ENCODE data around the gene LIMK2.

- TF ChIP-seq CTCF (IDR thresholded peaks at IDR 0.05) (no peak), POLR2A (IDR thresholded peaks at IDR 0.05) (no peak)
Observed at GRCh38 chr22:31244943-31245451, 32.9 kb downstream of the LIMK2 start.

Data from body of pancreas (tissue), 4 donors.